Skeletal muscle satellite cell (primary cell): ENCODE measurements around the gene CDC42BPA.

Experiments
- H3K27me3 ChIP-seq: 2 replicates; pipeline ENCODE4 v1.7.0; 2013; ENCODE audit warnings: low read length; ENCODE audit not compliant: control insufficient read depth, insufficient read depth
- H3K36me3 ChIP-seq: 2 replicates; pipeline ENCODE4 v1.7.0; 2013; ENCODE audit warnings: mild to moderate bottlenecking, control low read depth, low read length; ENCODE audit not compliant: insufficient read depth
- H3K4me1 ChIP-seq: 2 replicates; pipeline ENCODE4 v1.7.0; 2013; ENCODE audit warnings: low read length; ENCODE audit not compliant: control insufficient read depth, insufficient read depth
- H3K4me2 ChIP-seq: 2 replicates; pipeline ENCODE4 v1.7.0; 2013; ENCODE audit warnings: mild to moderate bottlenecking, low read length
- H3K4me3 ChIP-seq: 2 replicates; pipeline ENCODE4 v1.7.0; 2013; ENCODE audit warnings: low read length
- H3K9ac ChIP-seq: 2 replicates; pipeline ENCODE4 v1.7.0; 2013; ENCODE audit warnings: mild to moderate bottlenecking, low read depth, low read length, moderate library complexity
- H3K9me3 ChIP-seq: replicated peaks from 2 replicates; pipeline ENCODE4 v1.7.0; 2013; ENCODE audit warnings: mild to moderate bottlenecking, control low read depth, low read length

CDC42BPA gene

DNA sequence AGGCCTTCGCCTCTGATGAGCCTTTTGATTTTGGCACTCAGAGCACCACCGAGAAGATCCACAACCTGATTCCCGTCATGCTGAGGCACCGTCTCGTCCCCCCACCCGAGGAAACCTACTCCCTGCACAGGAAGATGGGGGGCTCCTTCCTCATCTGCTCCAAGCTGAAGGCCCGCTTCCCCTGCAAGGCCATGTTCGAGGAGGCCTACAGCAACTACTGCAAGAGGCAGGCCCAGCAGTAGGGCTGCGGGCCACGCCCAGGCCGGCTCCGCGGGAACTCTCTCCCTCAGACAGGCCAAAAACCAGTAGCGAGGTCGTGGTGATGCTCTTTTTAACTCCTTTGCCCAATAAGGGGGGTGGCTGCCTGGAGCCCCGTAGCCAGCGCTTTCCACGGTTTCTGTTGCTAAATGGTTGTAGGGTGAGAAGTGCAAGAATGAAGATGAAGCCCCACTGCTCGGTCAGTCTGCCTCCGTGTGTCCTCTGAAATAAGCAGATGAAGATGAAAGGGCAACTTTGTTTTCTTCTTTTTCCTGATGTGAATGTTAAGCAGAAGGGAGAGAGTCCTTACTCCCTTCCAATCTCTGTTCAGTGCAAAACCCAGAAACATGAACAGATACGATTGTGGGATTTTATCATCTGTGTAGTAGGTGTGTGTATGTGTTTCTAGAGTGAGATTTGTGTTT lies 331.7 kb downstream of the CDC42BPA start:
- Histone ChIP-seq H3K9me3 (no peaks in the 10 kb centered on the region), H3K27me3 (no peaks in the 10 kb centered on the region), H3K9ac (no peak overlapping the region), H3K36me3 (peaks cover 12% of the 10 kb centered on the region), H3K4me3 (no peak overlapping the region), H3K4me2 (no peak overlapping the region), H3K4me1 (peaks cover 11% of the 10 kb centered on the region)

- H3K4me1 ChIP-seq, result peaks cover 11% of the 10 kb centered on the region
- H3K4me3 ChIP-seq, result no peak overlapping the region
- H3K4me2 ChIP-seq, result no peak overlapping the region
- H3K36me3 ChIP-seq, result peaks cover 12% of the 10 kb centered on the region
- H3K27me3 ChIP-seq, result no peaks in the 10 kb centered on the region
- no peaks in the 10 kb centered on the region for H3K9me3 ChIP-seq
- no peak overlapping the region for H3K9ac ChIP-seq
Observed at GRCh38 chr1:226985839-226986463, 332.3 kb downstream of the CDC42BPA start.

DNA sequence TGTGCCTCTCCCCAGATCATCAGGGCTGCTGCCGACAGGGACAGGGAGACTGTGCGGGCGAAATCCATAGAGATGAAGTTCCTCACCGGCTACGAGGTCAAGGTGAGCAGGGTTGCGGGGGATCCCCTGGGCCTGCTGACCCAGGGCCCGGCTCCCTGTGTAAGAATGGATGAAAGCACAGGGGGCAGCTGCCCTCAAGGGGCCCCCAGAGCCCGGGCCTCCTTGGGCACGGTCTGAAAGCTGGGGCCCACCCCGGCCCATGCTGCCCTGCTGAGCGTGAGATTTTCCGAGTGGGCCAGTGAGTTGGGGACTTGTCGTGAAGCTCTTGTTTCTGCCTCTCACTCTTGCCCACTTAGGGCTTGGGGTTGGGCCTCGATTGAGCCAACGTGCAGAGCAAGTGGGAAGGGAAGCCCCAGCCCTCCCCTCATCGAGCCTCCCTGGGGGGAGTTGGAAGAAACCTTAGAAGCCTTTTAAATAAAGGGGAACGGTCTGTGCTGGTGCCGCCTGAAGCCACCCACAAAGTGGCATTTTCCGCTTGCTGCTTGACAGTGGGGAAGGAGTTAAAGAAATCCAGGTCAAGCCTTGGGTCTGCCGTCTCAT lies 333.0 kb downstream of the CDC42BPA start:
- Histone ChIP-seq H3K9me3 (no peaks in the 10 kb centered on the region), H3K4me1 (peaks cover 7% of the 10 kb centered on the region), H3K4me3 (no peak overlapping the region), H3K9ac (no peak overlapping the region), H3K36me3 (peaks cover 12% of the 10 kb centered on the region), H3K4me2 (no peak overlapping the region), H3K27me3 (no peaks in the 10 kb centered on the region)

DNA sequence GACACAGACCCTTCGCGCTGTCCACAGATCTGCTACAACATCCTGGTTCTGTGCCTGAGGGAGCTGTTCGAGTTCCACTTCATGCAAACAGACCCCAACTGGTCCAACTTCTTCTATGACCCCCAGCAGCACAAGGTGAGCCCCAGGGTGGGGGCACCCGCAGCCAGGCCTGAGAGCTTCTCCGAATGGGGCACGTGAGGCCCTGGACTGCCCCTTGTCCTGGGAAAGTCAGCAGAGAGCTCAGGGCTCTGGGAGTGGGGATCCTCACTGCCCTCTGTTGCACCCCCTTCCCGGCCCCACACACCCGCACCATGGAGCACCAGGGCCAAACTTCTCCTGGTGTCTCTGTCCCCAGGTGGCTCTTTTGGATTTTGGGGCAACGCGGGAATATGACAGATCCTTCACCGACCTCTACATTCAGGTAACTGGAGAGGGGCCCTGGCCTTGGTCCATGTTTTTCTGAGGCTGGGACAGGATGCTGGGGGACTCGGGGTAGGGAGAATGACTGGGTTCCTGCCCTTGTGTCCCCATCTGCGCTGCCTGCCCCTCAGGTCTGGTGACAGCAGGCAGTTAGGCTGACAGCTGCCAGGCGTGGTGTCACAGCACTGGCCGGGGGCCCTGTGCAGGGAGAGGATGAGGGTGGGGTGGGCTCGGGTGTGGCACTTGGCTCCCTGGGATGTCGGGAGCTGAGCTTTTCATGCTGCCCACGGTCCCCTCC lies 333.6 kb downstream of the CDC42BPA start:
- Histone ChIP-seq H3K4me2 (no peak overlapping the region), H3K4me3 (no peak overlapping the region), H3K27me3 (no peaks in the 10 kb centered on the region), H3K36me3 (peaks cover 12% of the 10 kb centered on the region), H3K4me1 (peaks cover under 1% of the 10 kb centered on the region), H3K9me3 (no peaks in the 10 kb centered on the region), H3K9ac (no peak overlapping the region)

DNA sequence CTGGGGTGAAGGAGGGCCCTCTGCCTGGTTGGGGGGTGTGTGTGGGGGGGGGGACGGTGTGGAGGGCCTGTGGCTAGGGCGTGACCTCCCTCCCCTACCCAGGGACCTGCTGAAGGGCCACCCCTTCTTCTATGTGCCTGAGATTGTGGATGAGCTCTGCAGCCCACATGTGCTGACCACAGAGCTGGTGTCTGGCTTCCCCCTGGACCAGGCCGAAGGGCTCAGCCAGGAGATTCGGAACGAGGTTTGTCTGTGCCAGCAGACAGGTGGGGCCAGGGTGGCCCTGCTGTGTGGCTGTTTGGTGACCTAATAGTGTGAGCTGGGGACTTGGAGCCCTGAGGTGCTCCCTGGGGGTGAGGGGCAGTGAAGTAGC lies 334.3 kb downstream of the CDC42BPA start:
- Histone ChIP-seq H3K4me2 (no peak overlapping the region), H3K27me3 (no peaks in the 10 kb centered on the region), H3K4me1 (no peaks in the 10 kb centered on the region), H3K36me3 (peaks cover 12% of the 10 kb centered on the region), H3K9me3 (no peaks in the 10 kb centered on the region), H3K4me3 (no peak overlapping the region), H3K9ac (no peak overlapping the region)

- Histone ChIP-seq H3K36me3 (peaks cover 12% of the 10 kb centered on the region), H3K9me3 (no peaks in the 10 kb centered on the region), H3K27me3 (no peaks in the 10 kb centered on the region), H3K4me3 (no peak overlapping the region), H3K9ac (no peak overlapping the region), H3K4me2 (no peak overlapping the region), H3K4me1 (no peaks in the 10 kb centered on the region)
Observed at GRCh38 chr1:226983247-226983991, 334.9 kb downstream of the CDC42BPA start.

DNA sequence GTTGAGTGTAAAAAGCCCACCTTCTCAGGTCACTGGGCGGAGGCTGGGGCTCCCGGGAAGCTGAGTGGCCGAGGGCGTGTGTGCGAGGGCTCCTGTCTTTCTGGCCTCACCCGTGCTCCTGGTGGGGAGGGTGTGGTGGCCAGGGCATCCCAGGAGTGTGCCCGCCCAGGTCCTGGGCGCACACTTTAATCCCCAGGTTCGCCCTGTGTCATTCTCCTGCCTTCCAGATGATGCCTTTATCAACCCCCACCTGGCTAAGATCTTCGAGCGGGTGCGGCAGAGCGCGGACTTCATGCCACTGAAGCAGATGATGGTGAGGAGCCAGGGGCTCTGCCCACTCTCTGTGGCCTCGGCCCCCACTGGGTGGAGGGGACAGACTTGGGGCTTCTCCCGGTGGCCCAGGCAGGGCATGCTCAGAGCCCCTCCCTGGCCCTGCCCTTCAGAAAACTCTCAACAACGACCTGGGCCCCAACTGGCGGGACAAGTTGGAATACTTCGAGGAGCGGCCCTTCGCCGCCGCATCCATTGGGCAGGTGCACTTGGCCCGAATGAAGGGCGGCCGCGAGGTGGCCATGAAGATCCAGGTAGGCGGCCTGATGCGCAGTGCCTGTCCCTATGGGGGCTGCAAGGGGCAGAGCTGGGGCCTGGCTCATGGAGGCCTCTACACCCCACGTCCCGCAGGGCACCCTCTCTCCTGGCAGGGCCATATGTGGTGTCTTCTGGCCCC lies 335.7 kb downstream of the CDC42BPA start:
- Histone ChIP-seq H3K4me3 (no peak overlapping the region), H3K9me3 (no peaks in the 10 kb centered on the region), H3K4me2 (no peak overlapping the region), H3K9ac (no peak overlapping the region), H3K36me3 (peaks cover 12% of the 10 kb centered on the region), H3K4me1 (no peaks in the 10 kb centered on the region), H3K27me3 (no peaks in the 10 kb centered on the region)

- no peaks in the 10 kb centered on the region for H3K27me3 ChIP-seq
- H3K4me1 ChIP-seq, result no peaks in the 10 kb centered on the region
- H3K9me3 ChIP-seq, result no peaks in the 10 kb centered on the region
- H3K4me2 ChIP-seq, result no peak overlapping the region
- H3K9ac ChIP-seq, result no peak overlapping the region
- H3K36me3 ChIP-seq, result peaks cover 5% of the 10 kb centered on the region
- no peak overlapping the region for H3K4me3 ChIP-seq
Observed at GRCh38 chr1:226981838-226982237, 336.5 kb downstream of the CDC42BPA start.

DNA sequence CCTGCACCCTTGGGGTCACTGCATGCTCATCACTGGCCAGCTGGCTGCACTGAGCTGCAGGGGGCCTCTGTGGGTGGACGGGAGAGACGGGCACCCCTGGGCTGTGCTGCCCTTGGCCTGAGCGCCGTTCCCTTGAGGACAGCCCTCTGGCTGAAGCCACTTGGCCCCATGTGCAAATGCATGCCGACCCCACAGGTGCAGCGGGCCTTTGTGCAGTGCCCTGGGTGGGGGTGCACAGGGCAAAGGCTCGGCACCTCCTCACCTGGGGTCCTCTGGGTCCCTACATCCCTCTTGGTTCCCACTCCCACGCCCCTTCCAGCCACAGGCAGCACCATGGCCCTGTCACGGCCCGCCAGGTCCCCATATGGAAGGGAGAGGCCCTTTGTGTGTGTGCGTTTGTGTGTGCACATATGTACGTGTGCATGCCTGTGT lies 336.9 kb downstream of the CDC42BPA start:
- Histone ChIP-seq H3K4me1 (no peaks in the 10 kb centered on the region), H3K9me3 (no peaks in the 10 kb centered on the region), H3K27me3 (no peaks in the 10 kb centered on the region), H3K9ac (no peak overlapping the region), H3K4me3 (no peak overlapping the region), H3K4me2 (no peak overlapping the region), H3K36me3 (peaks cover under 1% of the 10 kb centered on the region)

DNA sequence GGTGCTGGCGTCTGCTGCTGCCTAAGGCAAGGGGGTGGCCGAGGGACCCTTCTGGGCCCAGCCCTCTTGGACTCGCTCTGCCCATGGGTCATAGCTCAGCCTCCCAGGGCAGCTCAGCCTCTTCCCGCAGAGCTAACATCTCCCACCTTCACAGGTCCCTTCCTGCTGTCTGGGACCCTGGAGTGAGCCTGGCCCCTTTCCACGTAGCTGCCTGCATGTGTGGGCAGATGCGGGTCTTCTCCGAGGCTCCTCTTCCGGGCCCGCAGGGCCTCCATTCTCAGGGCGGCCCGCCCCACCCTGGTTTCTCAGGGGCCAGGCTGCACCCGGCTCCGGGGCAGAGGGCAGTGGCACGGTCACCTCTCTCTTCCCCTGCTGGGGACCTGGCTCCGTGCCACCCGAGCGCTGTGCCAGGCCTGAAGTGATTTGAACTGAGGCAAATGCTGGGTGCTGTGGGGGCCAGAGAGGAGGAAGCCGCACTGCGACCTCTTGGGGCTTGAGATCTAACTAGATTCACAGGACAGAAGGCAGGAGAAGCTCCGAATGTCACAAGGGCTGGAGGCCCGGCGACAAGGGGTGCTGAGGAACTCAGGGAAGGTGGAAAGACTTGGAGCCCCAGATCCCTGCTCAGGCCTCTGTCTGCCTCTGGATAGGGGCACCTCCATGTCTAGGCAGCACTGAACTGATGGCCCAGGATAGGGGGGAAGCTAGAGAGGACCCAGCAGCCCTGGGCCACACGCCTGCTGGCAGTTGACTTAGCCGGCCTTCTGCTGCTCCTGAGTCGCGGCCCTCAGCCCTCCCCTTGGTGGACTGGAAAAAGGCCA lies 337.5 kb downstream of the CDC42BPA start:
- Histone ChIP-seq H3K4me2 (no peak overlapping the region), H3K9me3 (no peaks in the 10 kb centered on the region), H3K27me3 (no peaks in the 10 kb centered on the region), H3K4me1 (no peaks in the 10 kb centered on the region), H3K9ac (no peak overlapping the region), H3K4me3 (no peak overlapping the region), H3K36me3 (no peaks in the 10 kb centered on the region)
